HG03378 (cell line): ENCODE measurements around the gene SELENOF.

Experiments
- ATAC-seq: cut with Tn5 transposase; IDR thresholded peaks from one replicate; pipeline ENCODE4 v1.9.1; 2021; ENCODE audit warnings: mild to moderate bottlenecking, moderate library complexity; ENCODE audit not compliant: unreplicated experiment

SELENOF gene

DNA sequence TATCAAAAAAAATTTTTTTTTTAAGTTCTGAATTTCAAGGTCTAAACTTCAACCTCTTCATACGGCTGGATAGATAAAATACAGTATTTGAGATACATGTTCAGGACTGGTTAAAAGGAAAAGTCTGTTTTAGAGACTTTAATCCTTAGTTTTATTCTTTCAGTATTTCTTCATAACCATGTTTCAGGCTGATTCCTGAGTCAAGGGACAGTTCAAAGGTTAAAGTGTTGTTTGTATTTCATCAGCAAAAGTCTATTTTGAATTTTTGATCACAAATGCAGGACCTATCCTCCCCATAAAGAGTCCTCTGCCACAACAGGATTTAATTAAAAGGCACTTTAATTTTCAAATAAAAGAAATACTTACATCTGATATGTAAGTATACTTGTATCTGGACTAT is 53.5 kb downstream of the SELENOF start:
- ATAC-seq, result no peak

GRCh38 chr1:86860020-86860419 is 53.9 kb downstream of the SELENOF start:
- ATAC-seq, result no peak

DNA sequence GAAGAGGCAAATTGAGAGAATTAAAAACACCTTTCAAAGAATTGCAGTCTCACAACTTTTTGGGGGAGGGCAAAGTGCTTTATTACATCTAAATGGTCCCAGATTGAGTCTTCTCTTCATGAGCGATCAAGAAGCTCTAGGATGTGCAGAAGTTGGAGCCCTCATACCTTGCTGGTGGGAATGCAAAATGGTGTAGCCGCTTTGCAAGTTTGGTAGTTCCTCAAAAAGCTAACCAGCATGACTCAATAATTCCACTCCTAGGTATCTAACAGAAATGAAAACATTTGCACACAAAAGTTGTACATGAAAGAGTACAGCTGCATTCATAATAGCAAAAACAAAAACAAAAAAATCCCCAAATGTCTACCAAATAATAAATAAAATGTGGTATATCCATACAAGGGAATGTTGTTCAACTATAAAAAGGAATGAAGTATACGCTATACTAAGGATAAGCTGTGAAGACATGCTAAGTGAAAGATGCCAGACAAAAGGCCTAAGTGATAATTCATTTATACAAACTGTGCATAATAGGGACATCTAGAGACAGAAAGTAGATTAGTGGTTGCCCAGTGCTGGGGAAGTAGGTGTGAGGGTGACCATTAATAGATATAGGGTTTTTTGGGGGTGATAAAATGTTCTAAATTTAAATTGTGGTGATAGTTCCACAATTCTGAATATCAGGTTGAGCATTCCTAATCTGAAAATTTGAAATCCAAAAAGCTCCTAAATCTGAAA is 55.2 kb downstream of the SELENOF start:
- ATAC-seq, result no peak

DNA sequence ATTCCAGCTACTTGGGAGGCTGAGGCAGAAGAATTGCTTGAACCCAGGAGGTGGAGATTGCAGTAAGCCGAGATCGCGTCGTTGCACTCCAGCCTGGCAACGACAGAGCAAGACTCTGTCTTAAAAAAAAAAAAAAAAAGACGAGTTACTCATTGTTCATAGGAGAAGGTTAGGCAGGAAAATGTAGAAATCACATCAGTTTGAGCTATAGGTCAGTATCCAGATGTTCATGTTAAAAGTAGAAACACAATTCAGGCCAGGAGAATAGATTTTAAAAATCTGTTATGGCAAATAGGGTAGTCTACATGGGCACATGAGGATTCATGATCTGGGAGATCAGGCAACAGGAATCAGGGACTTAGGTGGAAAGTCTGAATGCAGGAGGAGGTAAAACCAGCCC is 57.7 kb downstream of the SELENOF start:
- ATAC-seq, result no peak

DNA sequence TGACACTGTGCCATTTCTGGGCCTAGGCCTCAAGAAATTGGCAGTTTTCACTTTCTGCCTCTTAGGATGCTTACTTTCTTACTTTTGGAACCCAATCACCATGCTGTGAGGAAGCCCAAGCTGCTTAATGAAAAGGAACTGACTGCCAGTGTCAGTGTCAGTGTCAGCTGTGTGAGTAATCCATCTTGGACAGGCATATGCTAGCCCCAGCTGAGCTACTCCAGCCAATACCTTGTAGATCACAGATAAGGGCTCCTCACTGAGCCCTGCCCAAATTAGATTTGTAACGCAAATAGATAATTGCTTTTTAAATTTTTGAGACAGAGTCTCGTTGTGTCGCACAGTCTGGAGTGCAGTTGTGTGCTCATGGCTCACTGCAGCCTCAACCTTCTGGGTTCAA is 59.6 kb downstream of the SELENOF start:
- no peak for ATAC-seq

GRCh38 chr1:86852782-86853408 is 61.0 kb downstream of the SELENOF start:
- no peak for ATAC-seq

DNA sequence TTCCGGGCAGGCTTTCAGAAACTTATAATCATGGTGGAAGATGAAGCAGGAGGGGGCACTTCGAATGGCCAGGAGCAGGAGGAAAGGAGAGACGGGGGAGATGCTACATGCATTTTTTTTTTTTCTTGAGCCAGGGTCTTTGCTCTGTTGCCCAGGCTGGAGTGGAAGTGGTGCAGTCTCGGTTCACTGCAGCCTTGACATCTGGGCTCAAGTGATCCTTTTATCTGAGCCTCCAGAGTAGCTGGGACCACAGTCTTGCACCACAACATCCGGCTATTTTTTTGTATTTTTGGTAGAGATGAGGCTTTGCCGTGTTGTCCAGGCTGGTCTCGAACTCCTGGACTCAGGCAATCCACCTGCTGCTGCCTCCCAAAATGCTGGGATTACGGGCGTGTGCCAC is 61.6 kb downstream of the SELENOF start:
- ATAC-seq, result no peak

DNA sequence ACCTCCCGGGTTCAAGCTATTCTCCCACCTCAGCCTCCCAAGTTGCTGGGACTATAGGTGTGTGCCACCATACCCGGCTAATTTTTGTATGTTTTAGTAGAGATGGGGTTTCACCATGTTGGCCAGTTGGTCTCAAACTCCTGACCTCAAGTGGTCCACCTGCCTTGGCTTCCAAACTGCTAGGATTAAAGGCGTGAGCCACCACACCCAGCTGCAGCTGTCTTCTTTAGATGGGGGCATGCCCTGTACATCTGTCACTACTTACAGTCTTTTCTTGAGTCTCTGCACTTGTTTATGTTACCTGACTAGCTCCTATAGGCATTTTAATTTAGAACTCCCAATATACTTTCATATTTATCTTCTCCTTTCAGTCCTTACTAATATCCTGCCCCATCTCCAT is 64.2 kb downstream of the SELENOF start:
- no peak for ATAC-seq

DNA sequence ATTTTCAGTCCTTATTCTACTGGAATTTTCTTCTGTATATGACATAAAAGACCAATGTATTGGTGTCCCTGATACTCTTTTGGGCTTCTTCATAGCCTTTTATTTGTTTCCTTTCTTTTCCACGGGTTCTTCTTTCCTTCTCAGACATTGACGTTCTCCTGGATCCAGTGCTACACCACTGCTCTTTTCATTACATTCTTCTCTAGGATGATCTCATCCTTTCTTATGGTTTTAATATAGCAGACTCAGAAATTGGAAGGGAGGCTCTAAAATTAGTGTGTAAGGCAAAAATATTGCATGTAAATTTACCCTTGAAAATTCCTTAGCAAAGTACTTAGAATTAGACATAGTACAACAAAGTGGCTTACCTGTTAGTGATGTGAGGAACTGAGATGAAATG is 65.3 kb downstream of the SELENOF start:
- ATAC-seq, result no peak

GRCh38 chr1:86846164-86846647 is 67.7 kb downstream of the SELENOF start:
- ATAC-seq, result no peak

- ATAC-seq, result no peak
Observed at GRCh38 chr1:86845514-86845913, 68.4 kb downstream of the SELENOF start.

GRCh38 chr1:86841116-86841515 is 72.8 kb downstream of the SELENOF start:
- ATAC-seq, result no peak

DNA sequence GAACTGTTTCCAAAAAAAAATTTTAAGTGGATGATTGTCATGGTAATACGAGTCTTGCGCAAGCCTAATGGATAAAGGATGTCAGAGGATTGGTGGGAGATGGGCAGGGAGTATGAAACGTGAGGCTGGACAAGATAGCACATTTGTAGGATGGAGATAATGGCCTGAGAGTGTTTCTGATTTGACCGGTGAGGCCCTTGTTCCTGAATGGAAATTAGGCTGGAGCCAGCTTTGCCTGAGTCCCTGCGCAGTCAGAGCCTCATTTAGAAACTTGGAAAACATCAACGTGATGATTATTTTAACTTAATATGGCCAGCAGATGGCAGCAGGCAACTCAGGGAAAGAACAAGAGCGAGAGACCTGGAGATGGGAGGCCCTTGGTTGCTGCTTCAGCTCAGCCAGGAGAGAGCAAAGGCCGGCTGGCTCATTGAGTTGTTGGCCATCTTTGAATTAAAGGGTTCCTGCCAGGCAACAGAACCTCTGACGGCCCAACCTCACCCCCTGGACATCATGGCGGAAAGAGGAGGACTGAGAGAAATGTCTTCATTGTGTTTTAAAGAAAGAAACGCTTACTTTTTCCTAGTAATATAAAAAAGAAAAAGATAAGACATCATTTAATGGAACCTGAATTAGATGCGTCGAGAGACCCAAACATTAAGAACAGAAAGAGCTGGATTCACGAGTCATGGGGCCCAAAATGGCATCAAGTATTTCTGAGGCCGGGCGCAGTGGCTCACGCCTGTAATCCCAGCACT is 80.3 kb downstream of the SELENOF start:
- peak; percentile 85 for ATAC-seq

- no peak for ATAC-seq
Observed at GRCh38 chr1:86832433-86832832, 81.5 kb downstream of the SELENOF start.

GRCh38 chr1:86829321-86829720 is 84.6 kb downstream of the SELENOF start:
- no peak for ATAC-seq

GRCh38 chr1:86828024-86828423 is 85.9 kb downstream of the SELENOF start:
- ATAC-seq, result no peak

GRCh38 chr1:86826856-86827255 is 87.1 kb downstream of the SELENOF start:
- ATAC-seq, result no peak

GRCh38 chr1:86825319-86825718 is 88.6 kb downstream of the SELENOF start:
- ATAC-seq, result no peak

GRCh38 chr1:86823821-86824500 is 90.0 kb downstream of the SELENOF start:
- no peak for ATAC-seq

DNA sequence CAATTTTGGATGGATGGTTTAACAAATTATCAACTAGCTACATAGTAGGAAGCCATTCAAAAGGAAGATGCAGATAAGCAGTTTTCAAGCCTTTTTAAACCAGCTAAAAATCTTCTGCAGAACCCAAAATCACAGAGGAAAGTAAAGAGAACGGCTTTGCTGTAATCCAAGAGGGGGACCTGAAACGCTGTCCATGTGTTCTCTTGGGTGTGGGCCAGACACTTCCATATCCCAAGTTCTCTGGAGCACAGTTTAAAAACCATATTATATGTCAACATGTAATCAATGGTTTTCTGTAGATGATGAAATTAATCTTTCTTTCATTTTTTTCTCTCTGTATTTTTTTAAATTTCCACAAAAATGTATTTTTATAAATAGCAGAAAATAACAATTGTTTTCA is 90.5 kb downstream of the SELENOF start:
- no peak for ATAC-seq

DNA sequence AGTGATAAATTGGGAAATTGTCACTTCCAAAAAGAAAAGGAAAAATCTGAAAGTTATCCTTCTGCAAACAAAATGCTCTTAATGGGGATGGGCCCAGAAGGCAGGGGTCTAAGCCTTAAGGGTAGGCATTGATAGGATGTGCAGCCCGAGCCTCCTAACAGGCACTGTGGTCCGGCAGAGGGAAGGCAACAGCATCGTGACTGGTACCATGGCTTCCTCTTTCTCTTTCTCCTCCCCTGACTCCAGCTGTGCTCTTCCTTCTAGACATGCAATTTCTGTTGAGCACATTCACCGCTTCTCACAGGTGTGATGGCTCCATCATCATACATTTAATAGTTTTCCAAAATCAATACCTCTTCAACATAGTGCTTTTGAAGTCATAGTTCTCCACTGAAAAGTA is 91.5 kb downstream of the SELENOF start:
- ATAC-seq, result no peak
